ENCODE measurements around the gene ZWILCH.
"Not testable (repeated sequence)": the region's sequence is repeated elsewhere in the genome, so short reads cannot be mapped to it uniquely, and the experiment has no call there.

The ZWILCH gene

DNA sequence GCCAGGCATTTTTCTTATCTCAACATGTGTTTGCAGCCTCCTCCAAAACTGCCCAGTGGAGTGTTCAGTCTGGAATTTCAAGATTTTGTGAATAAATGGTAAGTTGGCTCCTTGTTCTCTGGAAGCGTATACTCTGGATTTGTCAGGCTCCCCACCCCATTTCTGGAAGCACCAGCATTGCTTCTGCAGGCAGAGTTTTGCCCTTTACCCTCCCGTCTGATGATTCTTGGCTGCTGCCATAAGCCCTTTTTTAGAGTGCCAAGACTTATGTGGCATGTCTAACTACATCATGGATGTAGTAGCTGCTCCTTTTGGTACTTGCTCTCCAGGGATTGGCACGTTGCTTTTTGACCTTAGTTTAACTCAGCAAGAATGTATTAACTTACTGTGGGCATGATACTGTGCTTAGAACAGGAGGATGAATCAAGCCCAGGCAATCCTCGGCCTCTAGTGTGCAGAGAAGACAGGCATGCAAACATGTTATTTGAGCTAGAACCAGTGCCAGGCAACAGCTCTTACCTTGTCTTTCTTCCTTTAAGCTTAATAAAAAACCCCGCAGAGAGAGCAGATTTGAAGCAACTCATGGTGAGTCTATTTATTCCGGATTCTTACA lies 15.8 kb upstream of the ZWILCH start:
- DNase-seq: no peak

DNA sequence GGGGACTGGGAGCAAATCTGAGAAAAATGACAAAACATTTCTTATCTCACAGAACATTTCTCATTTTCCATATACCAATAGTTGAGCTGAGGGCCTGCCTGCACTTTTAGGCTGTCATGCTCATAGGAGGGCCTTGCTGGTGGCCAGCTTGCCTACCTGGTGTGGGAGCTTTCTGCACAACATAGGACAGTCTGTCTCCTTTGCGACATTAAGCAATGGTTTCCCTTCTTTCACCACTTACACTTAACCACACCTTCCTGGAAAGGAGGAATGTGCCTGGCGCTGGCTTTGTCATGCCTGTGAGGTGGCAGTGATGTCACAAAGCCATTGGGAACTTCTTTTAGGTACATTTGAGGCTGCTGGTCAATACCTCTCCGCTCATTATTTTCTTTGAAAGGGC lies 13.3 kb upstream of the ZWILCH start:
- DNase-seq: no peak

DNA sequence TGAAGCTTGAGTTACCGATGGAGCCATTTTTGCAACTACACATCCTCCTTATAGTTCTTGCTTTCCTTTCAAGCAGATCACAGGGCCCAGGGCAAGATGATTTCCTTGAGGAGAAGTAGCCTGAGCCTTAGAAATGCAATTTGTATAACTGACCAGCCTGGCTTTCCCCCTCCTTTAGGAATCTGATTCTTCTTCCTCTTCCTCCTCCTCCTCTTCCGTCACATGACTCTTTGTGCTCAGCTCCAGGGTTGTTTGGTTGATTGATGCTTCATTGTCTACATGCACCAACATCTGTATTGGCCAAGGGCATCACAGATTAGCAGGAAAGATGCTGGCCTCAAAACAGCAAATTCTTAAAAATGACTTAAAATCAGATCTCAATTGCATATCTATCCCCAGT lies 10.9 kb upstream of the ZWILCH start:
- DNase-seq: no peak

DNA sequence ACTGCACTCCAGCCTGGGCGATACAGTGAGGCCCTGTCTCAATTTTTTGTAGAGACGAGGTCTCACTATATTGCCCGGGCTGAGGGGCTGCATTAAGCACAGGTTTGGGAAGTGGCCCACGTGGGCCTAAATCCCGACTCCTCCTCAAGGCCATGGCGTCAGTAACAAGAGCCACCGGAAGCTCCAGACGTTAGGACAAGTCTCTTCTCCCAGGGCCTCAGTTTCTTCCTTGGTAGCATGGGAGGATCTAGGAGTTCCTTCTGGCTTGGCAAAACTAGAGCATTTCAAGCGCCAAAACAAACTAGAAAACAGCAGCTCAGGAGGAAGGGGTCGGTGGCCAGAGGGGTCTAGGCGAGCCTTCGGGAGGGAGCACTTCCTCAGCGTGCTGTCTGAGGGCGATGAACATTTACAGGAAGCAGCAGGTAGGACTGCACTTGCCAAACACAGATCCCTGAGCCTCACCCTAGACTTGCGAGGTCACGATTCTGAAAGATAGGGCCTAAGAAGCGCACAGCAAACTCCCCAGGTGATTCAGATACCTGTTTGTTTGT lies 8.1 kb upstream of the ZWILCH start:
- DNase-seq: peak; percentile 55

DNA sequence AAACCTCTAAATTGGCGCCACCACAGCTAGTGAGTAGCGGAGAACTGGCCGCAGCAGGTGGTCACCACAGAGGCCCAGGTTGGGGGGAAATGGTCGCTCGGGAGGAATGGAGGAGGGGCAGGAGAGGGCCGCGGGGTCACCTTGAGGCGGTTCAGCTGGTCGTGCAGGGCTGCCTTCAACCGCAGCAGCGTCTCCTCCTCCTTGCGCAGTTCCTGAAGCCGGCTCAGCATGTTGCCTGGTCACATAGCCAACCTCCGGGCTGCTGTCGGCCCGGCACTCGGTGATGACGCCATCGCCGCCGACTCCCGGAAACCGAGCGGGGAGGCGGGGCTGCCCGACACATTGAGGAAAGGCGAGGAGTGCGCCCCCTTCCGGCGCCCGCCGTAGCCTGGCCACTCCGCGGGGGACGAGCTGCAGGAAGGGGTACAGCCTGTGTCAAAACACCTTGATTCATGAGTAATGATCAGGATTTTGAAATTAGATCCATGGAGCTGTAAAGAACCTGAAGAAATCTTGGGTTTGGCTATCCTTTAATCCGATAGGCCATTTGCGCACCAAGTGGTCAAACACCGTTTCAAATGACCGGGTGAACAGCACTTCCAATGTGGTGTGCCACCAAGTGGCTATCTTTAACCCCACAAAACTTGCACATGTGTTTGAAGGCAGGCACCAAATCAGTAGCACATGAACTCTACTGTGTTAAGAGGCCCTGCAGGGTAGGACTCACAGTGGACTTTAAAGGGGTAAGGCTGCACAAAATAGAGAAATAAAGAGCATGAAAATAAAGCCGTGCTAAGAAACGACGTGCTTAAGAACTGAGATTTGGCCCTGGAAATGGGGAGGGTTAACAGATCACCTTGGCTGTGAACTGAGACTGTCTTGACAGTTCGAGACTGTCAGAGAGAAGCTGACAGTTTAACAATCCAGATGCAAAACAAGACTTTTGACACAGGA lies 7.3 kb upstream of the ZWILCH start, which contains the start of gene SNAPC5:
Gene SNAPC5 (minus strand): TSS at position 261 of the 954 bp plus-strand sequence. CDS start 31 bp downstream, at position 230.
- peak; percentile 96 for DNase-seq

DNA sequence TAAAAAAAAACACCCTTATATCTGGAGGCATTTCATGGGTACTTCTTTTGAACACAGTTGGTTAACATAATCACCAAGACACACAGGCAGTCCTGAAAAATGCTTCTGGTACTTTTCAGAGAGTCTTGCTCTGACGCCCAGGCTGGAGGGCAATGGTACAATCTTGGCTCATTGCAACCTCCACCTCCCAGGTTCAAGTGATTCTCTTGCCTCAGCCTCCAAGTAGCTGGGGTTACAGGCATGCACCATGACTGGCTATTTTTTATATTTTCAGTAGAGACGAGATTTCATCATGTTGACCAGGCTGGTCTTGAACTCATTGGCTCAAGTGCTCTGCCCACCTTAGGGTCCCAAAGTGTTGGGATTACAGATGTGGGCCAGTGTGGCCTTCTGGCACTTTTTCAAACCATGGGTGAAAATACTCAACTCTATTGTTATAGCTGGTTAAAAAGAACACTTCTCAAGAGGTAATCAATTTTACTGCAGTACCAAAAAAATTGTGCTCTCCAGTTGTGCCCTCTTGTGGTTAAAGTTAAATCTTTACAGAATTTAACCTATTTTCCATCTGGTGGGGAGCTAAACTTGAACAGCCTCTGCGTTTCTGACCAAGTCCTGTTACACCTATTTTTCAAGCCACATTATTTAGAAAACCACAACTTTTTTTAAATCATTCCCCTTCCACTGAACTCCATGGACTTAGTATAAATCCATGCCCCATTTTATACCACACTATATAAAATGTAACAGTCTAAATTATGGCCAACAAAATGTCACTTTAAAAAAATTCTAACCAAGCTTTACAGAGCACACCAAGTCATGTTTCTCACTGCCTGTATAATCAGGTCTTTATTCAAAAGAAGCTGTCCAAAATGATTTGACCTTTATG lies 6.4 kb upstream of the ZWILCH start:
- peak; percentile 73 for DNase-seq

DNA sequence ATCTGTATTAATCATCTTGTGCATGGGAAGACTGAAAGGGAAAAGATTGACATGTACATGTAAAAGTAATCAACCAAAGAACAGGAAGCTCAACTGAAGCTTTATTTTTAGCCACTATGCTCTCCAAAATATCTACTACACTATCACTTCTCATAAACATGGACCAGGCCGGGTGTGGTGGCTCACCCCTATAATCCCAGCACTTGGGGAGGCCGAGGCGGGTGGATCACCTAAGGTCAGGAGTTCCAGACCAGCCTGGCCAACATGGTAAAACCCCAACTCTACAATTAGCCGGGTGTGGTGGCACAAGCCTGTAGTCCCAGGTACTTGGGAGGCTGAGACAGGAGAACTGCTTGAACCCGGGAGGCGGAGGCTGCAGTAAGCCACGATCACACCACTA lies 4.8 kb upstream of the ZWILCH start:
- DNase-seq: not testable (repeated sequence)

DNA sequence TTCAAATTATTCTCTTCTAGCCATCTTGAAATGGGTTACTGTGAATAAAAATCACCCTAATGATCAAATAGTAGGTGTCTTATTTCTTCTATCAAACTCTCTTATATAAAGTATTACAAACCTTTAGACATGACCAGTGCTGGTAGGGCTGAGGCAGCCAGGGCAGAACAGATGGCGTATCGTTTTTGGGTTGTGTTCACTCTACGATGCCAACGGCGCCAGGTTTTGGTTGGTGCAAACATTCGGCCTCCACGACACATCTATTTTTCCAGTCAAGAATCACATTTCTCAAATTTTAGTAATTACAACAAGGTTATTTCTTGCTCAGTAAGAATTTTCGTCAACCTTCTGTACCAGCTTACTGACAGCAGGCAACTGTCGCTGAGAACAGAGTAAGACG lies 2.6 kb upstream of the ZWILCH start:
- no peak for DNase-seq

DNA sequence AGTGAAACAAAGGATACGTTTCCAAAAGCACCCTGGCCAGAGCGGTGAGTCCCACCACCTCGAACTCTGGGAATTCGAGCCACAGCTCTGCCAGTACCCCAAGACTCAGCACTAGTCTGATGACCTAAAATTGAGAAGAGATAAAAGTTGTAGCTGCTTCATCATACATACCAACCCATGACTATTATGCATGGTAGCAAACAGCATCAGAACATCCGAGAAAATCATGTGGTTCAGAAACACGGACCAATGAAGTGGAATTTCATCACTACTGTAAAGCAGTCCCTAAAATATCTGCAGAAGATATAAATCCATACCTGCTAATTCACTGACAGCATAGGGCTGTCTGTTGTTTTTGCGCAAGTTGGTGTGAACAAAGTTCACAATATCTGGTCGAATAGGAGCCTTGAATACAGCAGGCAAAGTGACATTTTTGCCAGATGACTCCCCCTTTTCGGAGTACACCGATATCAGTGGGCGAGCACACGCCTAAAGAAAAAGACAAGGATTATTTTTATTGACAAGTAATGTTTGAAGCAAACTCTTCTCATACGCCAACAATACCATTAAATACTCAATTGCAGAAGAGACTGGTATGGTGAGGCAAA lies 2.0 kb upstream of the ZWILCH start:
- DNase-seq: not testable (repeated sequence)

DNA sequence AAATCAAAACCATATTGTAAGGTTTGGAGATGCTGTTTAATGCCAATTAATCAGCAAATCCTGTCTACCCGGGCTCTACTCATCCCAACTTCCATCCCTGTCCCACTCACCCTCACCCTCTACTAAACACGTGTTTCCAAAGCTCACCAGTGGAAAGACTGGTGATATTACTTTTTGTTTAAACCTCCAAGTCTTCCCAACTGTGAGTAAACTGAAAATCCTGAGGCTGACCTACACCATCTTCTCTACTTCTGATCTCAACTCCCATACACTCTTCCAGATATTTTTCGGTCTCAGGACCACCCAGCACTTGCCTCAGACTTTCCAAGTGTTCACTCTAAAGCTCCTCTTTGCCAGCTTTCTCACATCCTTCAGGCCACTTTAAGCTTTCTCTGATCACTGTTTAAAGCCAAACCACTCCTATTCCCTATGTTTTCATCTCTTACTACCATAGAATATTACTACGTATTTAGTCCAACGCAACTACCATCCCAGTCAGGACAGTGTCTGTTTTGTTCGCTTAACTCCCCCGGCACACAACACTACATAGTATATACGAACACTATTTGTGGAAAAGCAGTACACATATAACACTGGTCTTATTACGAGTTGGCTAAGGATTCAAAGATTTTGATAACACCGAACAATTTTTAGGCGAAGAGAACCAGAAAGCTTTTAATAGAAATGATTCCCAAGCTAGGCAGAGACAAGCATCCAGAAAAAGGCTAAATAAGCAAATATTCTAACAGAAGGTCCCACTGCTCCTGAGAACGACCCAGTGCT lies 1.2 kb upstream of the ZWILCH start:
- no peak for DNase-seq

DNA sequence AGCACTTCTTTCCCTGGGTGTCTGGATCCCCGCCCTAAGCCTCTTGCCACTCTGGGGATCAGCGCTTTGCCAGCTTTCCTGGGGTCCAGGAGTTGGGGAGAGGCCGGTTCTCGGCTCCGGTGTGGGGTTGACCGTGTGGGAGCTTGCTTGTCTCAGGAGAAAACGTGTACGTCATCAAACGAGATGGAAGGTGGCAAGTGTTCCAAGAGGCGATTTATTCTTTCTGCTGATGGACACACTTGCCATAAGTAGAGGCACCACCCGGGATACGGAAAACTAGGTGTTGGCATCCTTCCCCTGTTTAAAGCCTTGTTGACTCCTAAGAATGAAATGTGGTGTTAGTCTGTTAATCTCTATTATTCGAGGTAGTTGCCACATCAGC lies 295 bp downstream of the ZWILCH start:
- DNase-seq: no peak

DNA sequence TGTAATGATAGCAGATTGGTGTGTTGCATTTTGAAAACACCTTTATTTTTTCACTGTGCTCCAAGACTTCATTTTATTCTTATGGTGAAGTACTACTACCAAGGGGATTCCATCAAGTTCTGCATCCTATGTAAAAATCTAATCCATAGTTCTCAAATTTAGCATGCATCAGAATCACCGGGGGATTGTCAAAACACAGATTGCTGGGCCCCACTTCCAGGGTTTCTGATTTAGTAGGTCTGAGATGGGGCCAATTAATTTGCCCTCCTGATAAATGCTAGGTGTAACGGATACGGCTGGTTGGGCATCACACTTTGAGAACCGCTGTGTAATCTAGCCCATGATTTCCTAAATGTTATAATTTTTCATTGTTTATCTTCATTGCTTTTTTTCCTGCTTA lies 692 bp downstream of the ZWILCH start:
- DNase-seq: no peak

DNA sequence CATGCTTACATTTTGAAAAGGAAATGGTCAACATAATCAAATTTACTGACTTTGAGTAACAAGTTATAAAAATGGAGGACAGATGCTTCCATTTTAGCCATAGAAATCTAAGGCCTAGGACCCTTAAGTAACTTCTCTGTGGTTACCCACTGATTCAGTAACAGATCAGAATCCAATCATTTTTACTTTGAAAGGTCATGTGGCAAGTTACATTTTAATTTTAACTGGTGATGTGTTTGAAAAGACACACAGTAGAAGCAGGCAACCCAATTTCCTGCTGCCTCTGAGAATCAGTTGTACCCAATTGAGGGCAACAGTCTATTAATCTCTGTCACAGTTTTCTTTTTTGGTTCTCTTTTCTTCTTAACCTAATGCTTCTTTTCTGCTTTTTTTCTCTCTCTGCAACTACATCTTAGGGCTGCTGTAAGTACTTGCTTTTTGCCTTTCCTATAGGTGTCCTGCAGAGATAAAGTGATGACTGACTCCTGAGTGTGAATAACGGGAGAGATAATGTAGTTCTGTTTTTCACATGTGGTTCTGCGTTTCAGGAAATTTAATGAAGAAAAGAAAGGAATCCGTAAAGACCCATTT lies 3.3 kb downstream of the ZWILCH start:
- no peak for DNase-seq

DNA sequence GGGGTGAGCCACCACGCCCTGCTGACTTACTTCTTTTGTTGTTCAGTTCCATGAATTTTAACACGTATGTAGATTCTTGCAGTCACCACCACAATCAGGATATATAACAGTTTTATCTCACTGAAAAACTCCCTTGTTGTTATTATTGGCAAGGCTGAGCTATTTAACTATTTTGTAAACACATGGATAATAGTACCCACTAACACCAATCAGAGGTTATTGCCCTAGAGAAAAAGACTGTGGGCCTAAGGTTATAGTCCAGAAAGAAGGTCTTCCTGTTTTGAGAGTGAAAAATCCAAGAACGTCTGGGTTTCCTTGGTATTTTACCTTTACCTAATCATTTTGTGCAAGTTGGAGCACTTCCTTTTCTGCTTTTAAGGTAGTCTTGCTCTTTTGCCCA lies 9.5 kb downstream of the ZWILCH start:
- no peak for DNase-seq

DNA sequence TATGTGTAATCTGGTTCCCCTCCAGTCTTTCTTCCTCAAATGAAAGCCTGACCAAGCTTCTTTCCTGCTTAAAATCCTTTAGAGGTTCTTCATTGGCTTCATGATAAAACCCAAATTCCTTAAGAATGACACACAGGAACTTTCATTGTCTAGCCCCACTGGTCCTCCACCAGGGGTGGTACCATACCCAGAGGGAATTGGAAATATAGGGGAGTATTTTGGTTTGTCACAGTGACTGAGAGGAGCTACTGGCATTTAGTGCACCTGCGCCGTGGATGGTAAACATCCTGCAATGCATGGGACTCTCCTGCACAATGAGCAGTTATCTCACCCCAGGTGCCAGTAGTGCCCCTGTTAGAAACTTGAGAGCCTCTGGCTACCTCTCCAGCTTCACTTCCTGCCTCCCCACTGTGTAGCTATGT lies 10.8 kb downstream of the ZWILCH start:
- no peak for DNase-seq

DNA sequence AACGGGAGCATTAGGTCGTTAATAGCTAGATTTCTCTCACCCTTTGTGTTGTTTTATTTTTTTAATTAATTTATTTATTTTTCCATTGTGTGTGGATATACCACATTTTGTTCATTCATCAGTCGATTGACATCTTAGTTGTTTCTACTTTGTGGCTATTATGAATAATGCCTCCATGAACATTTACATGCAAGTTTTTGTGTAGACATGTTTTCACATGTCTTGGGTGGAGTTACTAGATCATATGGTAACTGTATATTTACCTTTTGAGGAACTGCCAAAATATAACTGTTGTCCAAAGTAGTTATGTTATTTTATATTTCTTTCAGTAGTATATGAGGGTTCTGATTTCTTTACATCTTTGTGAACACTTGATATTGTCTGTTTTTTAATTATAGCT lies 18.8 kb downstream of the ZWILCH start:
- no peak for DNase-seq

DNA sequence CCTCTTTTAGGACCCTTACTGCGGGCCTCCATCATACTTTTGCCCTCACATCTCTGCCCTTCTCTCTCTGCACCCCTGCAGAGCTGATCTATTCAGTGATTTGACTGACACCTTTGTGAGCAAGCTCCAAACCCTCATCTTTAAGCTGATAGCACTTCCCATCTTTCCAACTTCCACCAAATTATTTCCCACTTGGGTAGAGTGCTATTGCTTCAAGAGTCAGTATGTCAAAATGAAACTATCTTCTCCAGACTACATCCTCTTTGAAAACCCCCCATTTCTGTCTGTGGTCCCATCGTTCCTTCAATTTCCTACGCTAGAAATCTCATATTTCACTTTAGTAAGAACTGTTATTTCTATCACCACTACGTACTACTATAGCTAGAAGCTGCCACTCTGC lies 19.7 kb downstream of the ZWILCH start:
- no peak for DNase-seq

DNA sequence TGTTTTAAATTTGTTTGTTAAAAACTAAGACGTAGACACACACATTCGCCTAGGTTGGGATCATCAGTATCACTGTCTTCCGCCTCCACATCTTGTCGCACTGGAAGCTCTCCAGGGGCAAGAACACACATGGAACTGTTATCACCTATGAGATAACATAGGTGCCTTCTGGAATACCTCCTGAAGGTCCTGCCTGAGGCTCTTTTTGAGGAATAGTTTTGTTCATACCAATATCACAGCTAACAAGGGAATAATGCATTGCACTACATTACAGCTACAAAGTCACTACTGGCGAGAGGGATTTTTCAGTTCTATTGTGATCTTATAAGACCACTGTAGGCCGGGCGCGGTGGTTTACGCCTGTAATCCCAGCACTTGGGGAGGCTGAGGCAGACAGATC lies 29.9 kb downstream of the ZWILCH start:
- no peak for DNase-seq

DNA sequence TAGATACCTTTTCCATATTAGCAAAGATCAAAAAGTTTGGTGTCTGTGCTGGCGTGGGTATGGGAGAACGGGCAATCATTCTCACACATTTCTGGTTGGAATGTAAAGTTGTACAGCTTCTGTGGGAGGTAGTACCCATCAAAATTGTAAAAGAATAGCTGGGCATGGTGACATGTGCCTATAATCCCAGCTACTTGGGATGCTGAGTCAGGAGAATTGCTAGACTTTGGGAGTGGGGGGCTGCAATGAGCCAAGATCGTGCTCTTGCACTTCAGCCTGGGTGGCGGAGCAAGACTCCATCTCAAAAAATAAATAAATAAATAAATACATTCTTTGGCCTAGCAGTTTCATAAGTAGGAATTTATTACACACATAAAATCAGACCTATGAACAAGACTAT lies 37.8 kb downstream of the ZWILCH start:
- DNase-seq: no peak

DNA sequence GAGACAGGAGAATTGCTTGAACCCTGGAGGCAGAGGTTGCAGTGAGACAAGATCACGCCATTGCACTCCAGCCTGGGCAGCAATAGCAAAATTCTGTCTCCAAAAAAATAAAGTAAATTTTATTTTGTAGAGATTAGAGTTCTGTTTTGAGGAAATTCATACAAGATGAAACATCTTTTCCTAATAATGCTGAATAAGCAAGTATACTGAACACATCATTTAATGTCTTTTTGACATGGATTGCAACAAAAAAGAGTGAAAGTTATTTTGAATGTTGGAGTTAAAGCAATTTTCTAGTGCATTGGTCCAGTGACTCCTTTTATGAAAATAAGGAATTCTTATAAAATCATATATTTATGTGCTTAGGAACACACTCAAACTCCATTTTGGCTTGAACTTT lies 40.1 kb downstream of the ZWILCH start:
- no peak for DNase-seq

DNA sequence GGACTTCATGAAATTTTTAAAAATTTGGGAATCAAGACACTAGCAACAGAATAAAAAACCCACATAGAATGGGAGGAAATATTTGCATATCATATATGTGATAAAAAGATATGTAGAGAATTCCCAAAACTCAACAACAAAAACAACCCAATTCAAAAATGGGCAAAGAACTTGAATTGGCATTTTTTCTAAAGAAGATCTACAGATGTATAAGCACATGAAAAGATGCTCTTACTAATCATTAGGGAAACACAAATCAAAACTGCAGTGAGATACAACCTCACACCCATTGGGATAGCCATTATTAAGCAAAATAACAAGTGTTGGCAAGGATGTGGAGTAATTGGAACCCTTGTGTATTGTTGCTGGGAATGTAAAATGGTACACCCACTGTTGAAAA lies 50.6 kb downstream of the ZWILCH start:
- no peak for DNase-seq

Data from hematopoietic multipotent progenitor cell treated with erythropoietin and hydrocortisone succinate and interleukin-3 and kit ligand, for 6 days (in vitro differentiated cells).